Cerebellar cortex (tissue), 1 donor: Measurements from ENCODE around the gene DRC7.

ENCODE experiments used
- DNase-seq: peaks from one replicate; pipeline ENCODE4 v3.0.0-alpha.2; 2015; ENCODE audit warnings: low spot score

DRC7 gene

DNA sequence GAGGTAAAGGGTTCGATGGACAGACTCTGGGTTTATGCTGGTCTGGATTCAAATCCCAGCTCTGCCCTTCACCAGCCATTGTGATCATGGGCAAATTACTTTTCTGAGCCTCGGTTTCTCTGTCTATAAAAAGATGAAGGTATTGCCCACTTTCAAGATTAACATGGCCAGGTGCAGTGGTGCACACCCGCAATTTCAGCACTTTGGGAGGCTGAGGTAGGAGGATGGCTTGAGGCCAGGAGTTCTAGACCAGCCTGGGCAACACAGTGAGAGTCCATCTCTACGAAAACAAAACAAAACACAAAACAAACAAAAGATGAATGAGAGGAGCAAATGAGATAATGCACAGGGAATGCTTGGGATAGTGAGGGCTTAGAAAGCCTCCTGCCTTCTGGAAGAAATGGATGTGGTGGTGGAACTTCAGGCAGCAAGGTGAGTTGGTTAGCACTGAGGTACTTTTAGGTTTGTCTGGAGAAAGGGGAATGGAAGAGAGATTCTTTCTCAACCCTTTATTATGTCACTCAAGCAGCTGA, 18.0 kb upstream of the DRC7 start:
- no peak for DNase-seq

DNA sequence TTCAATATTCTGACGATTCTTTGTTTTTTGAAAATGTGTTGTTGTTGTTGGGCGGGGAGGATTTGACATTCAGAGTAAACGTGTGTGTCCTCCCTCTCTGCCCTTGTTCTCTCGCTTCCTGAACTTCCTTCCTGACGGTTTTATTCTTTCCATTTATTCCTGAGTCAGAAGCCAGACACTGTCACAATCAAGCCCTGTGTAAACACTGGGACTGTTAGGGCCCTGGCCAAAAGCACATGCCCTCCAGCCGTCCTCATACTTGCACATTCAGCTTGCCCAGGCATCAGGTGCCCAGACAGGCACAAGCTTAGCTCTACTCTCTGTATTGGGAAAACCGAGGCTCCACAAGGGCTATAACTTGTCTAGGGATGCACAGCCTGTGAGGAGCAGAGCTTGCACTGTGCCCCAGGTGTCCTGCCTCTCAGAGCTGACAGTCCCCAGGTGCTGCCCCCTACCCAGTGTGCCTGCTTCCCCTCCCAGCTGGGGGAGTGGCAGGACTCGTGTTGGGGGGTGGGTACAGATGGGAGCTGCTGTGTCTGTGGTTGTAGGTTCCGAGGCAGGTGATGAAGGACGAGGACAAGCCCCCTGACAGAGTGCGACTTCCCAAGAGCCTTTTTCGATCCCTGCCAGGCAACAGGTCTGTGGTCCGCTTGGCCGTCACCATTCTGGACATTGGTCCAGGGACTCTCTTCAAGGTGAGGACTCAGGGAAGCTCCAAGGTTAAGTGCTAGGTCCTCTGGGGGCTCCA, 16.8 kb upstream of the DRC7 start:
- DNase-seq: no peak

DNA sequence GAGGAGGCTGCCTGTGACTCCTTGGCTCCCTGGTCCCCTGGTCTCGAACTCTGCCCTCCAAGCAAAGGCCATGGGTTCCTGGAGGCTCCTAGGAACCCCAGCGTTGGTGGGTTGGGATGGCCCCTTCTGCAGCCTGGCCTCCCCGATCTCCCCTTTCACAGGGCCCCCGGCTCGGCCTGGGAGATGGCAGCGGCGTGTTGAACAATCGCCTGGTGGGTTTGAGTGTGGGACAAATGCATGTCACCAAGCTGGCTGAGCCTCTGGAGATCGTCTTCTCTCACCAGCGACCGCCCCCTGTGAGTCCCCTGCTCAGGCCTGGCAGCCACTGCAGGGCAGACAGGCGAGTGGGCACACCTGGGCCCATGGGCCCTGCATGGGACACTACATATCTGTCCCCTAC, 15.6 kb upstream of the DRC7 start:
- DNase-seq: no peak

DNA sequence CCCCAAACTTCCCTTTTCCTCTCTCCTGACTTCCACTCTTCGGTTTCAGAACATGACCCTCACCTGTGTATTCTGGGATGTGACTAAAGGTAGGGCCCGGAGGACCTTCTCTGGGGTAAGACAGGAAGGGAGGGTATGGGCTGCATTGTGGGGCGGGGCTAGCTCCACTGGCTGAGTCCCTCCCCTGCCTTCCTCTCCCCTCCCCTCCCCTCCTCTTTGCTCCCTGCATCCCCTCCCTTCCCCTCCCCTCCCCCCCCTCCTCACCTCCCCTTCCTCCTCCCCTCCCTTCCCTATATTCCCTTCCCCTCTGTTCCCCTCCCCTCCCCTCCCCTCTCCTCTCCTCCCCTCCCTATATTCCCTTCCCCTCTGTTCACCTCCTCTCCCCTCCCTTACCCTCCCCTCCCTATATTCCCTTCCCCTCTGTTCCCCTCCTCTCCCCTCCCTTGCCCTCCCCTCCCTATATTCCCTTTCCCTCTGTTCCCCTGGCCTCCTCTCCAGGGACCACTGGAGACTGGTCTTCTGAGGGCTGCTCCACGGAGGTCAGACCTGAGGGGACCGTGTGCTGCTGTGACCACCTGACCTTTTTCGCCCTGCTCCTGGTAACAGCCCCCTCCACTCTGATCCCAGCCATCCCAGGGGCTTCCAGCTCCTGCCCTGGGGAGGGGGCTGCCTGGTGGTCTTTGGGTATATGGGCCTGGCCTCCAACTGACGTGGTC, 14.7 kb upstream of the DRC7 start:
- no peak for DNase-seq

DNA sequence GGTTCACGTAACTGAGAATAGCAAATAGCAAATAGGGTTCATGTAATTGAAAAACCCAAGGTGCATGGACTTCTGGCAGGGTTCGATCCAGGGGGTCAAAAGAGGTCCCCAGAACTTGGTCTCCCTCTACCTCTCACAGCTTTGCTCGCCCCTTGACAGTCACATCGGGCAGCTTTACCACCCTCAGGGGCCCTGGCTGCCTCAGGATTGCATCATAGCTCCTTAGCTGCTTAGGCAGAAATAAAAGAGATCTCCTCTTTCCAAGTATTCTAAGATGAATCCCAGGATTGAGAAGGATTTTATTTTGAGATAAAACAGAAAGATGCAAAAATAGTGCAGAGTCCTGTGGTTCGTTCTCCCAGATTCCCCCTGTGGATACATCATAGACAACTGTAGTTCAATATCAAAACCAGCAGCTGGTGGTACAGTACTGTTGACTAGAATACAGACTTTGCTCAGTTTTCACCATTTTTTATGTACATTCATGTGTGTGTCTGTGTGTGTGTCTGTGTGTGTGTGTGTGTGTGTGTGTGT, 13.7 kb upstream of the DRC7 start:
- no peak for DNase-seq

DNA sequence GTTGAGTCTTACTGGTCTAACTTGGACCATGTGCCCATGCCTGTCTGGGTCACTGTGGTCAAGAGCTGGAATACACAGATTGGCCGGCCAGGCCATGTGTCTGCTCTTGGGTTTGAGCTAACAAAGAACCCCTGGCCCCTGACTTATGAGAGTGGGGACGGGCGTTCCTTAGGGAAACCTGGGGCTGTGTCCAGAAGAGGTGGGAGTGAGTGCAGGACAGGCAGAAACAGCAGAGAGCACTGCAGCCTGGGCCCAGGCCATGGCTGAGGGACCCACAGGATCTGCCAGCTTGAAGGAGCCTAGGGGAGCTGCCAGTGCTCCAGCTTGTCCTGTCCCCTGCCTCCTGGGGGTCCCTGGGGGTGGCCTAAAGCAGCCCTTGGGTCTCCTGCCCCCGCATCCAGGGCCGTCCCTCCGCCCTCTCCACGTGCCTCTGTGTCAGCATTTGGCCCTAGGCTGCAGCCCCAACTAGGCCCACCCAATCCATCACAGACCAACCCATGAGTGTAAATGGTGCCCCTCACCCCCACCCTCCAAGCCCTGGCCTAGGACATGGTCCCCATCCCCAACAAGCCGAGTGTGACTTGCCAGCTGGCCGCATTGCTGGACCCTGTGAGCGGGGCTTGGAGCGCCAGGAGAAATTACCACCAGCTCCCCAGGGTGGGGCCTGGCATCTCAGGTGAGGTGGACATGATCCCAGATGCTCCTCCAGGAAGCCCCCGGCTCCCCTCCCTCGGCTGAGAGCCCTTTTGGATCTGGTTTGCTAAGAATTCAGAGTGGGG, 12.5 kb upstream of the DRC7 start:
- no peak for DNase-seq

DNA sequence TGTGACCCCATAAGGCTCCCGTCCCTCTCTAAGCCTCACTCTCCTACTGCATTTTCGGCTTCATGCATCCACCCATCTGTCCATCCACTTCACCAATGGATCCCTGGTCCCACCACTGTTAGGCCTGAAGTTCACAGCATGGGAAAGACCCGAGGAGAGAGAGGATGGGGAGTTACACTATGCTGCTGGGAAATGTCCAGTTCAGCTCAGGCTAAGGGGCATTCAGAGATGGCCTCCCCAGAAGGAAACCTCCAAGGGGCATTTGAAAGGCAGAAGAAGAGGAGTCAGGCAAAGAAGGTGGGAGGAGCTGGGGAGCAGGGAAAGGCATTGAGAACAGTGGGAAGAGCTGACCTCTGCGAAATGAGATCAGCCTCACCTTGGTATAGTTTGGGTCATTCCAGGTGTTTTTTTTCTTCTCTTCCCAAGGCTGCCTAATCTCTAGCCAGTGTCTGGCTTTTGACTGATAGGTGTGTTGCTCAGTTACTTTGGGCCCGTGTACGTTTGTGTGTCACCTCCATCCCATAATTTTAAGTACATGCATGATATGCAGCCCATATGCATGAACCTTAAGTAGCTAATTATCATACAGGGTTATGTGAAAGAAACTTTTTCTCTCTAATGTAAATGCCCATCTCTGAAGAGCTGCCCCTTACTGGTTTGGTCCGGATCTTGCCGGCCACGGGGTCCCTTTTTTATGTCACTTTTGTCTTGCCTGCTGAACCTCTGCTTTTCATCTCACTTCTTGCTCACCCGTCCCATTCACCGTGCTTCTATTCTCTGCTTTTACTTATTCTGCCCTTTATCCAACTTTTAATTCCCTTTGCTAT, 11.6 kb upstream of the DRC7 start:
- DNase-seq: no peak

DNA sequence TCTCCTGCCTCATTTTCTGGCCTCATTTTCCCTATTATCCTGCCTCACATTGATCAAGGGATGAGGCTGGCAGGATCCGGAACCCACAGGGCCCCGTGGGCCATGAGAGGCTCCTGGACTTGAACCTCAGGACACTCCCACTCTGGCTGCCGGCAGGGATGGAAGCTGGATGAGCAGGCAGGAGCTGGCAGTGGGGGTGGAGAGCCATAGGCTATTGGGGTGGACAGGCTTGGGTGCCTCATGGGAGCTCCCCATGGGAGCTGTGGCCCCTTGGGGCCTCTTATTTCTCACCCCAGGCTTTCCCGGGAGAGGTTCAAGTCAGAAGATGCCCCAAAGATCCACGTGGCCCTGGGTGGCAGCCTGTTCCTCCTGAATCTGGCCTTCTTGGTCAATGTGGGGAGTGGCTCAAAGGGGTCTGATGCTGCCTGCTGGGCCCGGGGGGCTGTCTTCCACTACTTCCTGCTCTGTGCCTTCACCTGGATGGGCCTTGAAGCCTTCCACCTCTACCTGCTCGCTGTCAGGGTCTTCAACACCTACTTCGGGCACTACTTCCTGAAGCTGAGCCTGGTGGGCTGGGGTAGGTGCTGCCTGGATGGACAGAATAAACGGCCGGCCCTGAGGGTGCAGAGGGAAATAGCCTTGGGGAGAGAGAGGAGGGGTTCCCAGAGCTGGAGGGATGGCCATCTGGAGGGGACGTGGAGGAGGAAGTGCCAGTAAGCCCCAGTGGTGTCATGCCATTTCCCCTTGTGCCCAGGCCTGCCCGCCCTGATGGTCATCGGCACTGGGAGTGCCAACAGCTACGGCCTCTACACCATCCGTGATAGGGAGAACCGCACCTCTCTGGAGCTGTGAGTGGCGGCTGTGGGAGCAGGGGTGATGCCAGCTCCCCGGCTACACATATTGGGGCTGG, 10.7 kb upstream of the DRC7 start:
- no peak for DNase-seq

DNA sequence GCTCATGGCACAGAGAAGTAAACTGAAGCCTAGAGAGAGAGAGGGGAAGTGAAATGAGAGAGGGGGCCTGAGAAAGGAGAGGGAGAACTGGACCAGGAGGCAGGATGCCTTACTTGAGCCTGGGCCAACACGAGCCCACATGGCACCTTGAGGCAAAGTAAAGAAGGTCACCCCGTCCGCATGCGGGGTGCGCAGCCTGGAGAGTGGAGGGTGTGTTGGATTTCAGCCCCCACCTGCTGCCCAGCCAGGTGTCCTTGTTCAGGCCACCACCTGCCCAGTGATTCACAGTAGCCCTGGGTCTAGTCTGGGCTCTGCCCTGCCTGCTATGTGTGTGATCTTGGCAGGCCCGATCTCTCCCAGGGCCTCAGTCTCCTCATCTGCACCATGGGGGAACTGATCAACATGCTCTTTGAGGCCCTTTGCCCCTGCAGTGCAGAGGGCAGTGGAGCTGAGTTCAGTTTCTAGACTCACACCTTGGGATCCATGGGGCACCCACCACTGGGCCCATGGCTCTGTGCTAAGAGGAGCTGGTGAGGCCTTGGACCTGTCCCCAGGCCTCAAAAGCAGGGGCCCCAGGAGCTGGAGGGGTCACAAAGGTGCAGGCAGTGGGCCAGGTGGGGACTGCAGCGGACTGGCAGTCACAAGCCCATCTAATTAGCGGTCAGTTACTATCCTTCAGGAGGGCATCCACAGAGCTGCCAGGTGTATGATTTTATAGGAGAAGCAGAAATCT, 9.8 kb upstream of the DRC7 start:
- no peak for DNase-seq

DNA sequence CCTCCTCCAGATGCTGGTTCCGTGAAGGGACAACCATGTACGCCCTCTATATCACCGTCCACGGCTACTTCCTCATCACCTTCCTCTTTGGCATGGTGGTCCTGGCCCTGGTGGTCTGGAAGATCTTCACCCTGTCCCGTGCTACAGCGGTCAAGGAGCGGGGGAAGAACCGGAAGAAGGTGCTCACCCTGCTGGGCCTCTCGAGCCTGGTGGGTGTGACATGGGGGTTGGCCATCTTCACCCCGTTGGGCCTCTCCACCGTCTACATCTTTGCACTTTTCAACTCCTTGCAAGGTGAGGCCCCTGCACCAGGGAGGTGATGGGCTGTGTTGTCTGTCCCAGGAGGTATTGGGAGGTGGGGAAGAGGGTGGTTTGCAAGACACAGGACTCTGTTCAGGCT, 9.0 kb upstream of the DRC7 start:
- DNase-seq: no peak

DNA sequence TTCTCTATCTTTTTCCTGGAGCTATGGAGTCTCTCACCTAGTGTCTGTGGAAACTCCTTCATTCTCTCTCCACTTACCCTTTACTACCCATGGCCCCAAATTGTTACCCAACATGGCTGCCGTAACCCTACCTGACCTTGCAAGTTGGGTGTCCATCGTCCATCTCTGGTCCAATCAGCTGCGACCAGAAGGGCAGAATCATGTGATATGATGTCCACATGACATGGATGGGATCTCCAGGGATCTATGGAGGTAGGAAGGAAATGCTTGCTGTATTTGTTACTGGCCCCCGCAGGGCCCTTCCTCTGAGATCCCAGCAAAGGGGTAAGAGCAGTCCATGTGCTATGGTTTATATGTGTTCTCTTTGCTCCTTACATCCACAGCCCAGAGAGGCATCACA, 8.0 kb upstream of the DRC7 start:
- no peak for DNase-seq

DNA sequence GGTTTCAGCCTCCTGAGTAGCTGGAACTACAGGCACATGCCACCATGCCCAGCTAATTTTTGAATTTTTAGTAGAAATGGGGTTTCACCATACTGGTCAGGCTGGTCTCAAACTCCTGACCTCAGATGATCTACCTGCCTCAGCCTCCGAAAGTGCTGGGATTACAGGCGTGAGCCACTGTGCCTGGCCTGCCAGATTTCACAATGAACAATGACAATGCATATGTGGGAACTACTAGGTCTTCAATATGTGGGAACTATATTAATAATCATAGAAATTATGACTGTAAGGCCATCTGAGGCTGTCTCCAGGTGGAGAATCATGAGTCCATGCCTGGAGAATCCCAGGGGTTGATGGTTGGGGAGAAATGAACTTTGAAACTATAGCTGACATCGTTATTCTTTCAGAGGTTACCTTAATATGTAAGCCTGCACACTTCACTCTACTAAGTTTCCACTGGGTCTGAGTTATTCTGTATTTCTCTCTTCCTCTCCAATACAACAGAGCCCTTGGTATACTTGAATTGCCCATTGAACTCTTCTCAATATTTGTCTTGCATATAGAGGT, 7.2 kb upstream of the DRC7 start:
- DNase-seq: no peak

DNA sequence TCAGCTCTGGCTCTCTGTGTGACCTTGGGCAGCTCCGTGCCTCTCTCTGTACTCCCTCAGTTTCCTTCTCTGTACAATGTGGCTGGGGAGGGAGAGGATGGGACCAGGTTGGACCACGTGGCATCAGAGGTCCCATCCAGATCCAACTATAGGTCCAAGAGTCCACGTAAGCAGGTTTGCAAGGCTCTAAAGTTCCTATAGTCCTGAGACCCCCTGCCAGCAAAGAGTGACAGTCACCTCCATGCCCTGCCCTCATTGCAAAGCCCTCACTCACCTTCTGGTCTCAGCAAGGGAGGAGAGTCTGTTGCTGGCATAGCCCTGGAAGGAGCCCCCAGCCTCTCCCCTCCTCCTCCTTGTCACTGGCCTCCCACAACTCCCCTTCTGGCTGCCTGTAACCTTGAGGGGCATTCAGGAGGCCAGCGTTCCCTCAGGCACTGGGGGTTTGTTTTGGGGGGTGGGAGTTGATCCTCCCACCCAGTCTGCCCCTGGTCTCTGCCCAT, 6.1 kb upstream of the DRC7 start:
- no peak for DNase-seq

DNA sequence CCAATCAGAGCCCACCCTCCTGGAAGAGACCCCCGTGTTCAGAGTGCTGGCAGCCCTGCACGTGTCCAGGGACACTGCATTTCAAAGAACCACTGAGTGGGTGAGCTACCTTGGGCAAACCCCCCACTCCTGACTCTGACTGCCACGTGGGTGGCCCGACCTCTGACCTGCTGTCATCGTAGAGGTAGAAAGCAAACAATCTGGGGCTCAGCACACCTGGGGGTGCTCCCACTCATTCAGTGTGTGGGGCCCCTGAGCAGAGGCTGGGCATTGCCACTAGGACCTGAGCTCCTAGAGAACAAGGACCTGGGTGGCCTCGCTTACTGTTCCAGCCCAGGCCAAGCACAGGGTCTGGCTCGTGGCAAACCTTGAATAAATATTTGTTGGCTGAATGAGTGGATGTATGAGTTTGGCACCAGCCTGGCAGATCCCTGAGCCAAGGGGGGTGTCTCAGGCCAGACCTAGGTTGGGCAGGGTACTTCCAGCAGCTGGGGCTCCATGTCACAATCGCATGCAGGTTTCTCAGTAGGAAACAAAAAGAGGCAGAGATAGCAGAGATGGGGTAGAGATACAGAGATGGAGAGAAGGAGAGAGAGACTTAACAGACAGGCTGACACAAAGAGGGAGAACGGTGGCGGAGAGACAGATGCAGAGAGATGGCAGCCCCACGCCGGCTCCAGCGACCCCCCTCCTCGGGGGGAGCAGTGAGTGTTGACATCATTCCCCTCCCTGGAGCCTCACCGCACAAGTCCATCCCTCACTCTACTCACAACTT, 5.4 kb upstream of the DRC7 start:
- no peak for DNase-seq

DNA sequence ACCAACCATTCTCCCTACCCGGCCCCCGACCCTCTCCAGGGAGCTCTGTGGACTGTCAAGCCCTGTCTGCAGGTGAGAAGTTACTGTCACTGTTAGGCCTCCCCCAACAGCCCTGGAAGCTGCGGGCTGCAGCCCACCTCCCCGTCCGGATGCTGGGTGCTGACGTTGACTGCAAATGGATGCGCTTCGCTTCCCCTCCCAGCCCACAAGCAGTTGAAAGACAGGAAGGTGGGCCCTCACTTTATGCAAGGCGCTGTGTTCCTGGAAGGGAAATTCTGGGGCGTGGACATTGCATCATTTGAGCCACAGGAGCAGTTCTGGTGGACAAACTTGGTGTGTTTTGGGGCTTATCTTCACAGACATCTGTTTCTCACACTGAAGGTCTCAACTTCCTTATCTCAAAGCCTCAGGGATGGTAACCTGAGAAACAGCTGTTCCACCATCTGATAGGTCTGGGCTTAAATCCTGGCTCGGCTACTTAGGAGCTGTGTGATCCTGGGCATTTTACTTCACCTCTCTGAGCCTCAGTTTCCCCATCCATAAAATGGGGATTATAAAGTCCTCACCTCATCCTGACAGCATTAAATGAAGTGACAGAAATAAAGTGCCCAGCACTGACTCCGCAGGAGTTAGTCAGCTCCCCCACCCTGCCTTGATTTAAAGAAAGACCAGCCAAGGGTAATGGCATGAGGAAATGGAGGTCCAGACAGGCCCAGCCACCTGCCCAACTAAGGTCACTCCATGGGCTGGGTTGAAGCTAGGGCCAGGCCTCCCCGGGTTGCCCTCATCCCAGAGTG, 4.6 kb upstream of the DRC7 start:
- no peak for DNase-seq

DNA sequence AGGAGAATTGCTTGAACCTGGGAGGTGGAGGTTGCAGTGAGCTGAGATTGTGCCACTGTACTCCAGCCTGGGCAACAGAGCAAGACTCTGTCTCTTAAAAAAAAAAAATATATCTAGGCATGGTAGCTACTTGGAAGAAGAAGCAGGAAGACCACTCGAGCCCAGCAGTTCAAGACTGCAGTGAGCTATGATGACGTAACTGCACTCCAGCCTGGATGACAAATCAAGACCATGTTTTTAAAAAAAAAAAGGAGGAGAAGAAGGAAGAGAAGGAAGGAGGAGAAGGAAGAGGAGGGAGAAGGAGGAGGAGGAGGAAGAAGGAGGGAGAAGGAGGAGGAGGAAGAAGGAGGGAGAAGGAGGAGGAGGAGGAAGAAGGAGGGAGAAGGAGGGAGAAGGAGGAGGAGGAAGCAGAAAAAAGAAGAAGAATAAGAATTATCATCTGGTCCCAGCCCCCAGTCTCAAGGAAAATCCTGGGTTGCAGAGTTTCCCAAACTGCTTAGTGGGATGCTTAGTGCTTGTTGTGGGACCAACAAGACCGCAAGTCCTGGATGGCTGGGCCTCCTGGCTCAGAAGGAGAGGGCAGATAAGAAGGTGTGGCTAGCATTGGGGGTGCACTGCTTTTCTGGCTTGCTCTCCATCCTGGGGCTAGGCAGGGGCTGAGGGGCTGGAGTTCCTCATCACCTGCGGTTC, 3.7 kb upstream of the DRC7 start:
- DNase-seq: no peak

DNA sequence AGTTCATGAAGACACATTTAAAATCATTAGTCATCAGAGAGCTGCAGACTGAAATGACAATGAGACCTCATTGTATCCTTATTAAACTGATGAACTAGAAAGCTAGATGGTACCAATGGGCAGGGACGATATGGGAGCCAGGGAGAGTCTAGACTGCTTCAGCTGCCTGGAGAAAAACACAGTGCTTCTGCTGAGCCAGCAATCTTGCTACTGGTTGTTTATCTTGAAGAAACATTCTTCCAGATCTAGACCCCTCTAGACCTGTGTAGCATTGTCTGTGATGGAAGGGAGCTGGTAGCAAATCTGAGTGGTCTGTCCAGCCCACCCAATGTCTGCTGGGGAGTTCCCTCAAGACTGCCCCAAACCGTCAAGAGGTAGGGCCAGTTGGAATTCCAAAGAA, 2.0 kb upstream of the DRC7 start:
- no peak for DNase-seq
